GM19099 (cell line): ENCODE results near the gene STARD3.

Experiments used
- POLR2A ChIP-seq: IDR thresholded peaks from 3 replicates; pipeline ENCODE4 v1.6.1; 2011; ENCODE audit warnings: low read depth; ENCODE audit not compliant: insufficient read length; ENCODE audit errors: extremely low read depth

Gene STARD3

DNA sequence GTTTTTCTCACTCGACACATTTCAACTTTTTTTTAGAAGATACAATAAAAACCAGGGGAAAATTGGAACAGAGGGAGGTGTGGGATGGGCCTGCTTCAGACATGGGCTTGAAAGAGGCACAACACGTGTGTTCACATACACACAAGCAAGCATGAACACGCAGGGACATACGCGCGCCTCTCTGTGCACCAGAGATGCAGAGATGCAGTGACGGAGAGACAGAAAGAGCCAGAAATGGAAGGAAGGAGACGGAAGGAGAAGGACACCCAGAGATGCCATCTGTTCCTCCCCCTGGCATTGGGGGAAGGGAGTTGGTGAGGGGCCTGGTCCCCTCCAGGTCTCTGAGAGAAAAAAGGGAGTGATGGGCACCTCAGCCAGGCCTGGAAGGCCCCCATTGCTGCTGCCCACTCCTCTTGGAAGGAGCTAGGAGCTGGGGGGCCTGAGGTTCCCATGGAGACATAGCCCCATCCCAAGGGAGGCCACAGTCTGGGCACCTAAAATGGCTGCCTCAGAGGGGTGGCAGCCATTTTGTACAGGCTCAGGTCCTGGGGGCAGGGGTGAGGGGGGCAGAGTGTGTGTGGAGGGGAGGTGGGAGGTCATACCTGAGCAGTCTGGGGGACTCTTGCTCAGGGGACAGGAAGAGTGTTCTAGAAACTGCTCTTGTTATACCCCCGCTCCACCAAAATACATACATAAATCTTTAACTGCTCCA is 25.4 kb upstream of the STARD3 start:
- no peak for TF ChIP-seq POLR2A

DNA sequence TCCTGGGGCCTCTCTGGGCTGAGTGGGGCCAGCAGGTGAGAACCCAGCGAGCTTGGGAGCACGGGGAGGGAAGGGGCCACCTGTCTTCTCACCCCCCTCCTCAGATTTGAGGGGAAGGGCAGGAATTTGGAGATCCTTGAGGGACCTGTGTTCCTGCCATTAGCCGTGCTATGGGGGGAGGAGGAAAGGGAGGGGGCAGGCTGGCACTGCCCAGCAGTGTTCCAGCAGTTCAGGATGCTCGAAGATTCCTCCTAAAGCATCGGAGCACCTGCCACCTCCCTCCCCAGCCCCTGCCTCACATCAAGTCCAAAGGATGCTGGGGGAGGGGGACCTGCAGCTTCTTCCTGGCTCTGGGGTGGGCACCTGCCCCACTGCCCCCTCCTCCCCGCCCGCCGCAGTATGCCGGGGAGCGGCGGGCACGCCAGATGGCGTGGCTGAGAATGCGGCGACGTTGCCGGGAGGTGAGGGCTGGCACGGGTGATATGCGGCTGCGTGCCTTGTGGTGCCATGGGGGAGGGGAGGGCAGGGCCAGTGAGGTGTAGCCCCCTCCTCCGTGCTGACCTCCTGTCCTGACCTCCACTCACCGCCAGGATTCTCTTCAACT is 24.6 kb upstream of the STARD3 start:
- no peak for TF ChIP-seq POLR2A

DNA sequence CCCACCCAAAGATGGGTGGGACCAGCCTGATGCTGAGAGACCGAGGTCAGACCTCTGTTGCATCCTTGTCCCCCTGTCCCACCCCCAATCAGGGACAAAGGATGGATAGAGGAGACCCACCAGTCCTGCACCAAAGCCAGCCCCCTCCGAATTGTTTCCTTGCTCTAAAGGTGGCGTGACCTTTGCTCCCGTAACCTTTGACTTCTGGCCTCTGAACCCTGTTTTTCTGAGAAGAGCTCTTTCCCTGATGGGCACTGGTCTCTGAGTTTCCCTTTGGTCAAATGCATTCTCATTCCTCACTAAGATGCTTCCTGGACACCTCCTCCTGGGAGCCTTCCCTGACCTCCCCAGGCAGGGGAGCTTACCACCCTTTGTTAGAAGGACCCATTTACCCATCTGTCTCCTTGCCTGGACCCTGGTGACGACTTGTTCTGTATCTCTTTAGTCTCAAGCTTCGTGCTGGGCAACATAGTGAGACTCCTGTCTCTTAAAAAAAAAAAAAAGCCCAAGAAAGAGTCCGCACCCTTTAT is 23.9 kb upstream of the STARD3 start:
- TF ChIP-seq POLR2A, result no peak

DNA sequence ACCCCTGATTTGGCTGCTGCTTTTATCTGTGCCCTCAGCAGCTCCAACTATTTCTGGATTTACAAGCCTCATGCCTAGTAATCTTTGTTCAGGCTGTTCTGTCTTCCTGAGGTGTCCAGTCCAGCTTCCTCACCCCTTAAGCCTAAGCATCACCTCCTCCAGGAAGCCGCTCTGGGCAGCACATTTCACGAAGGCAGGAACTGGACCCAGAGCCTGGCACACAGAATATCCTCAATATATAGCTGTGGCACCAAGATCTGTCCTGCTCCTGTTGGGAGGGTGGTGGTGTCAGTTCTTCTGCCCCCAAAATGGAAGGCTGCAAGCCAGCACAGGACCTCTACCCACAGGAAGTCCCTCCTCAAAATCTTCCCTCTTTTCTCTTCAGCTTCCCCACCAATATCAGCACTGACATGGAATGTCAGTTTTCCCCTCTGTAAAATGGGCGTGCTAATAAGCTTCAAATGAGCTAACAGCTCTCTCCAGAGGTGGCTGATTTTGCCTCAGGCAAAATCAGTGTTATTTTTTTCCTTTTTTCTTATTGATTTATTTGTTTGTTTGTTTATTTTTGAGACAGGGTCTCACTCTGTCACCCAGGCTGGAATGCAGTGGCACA is 22.3 kb upstream of the STARD3 start:
- no peak for TF ChIP-seq POLR2A

DNA sequence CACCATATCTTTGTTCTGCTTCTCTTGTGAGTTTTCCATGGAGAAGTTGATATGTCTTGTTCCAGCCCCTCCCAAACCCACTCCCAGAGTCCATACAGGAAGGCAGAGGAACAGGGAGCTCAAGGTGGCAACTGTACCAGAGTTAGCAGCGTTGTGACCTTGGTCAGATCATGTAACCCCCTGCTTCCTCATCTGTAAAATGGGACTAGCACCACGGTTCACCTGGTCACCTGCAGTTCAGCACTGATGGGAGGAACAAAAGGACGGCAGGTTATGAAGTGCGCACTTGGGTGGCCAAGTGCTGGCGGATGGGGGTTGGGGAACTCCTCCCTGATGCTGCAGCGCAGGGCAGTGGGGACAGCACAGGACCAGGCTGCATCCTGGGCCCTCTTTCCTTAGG is 21.5 kb upstream of the STARD3 start:
- no peak for TF ChIP-seq POLR2A

DNA sequence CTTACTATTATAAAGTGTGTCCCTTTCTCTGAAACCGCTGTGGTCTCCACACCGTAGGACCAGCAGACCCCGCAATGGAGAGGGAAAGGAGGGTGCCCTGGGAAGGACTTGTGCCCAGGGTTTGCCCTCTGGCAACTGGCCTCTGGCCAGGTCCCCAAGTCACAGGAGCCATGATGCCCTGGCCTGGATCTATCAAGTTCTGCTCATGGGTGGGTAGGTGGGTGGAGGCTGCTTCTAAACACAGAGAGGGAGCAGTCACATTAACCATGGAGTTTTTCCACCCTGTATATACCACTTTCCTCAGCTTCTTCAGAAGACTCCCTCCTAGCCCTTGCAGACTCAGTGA is 19.9 kb upstream of the STARD3 start:
- TF ChIP-seq POLR2A, result no peak

DNA sequence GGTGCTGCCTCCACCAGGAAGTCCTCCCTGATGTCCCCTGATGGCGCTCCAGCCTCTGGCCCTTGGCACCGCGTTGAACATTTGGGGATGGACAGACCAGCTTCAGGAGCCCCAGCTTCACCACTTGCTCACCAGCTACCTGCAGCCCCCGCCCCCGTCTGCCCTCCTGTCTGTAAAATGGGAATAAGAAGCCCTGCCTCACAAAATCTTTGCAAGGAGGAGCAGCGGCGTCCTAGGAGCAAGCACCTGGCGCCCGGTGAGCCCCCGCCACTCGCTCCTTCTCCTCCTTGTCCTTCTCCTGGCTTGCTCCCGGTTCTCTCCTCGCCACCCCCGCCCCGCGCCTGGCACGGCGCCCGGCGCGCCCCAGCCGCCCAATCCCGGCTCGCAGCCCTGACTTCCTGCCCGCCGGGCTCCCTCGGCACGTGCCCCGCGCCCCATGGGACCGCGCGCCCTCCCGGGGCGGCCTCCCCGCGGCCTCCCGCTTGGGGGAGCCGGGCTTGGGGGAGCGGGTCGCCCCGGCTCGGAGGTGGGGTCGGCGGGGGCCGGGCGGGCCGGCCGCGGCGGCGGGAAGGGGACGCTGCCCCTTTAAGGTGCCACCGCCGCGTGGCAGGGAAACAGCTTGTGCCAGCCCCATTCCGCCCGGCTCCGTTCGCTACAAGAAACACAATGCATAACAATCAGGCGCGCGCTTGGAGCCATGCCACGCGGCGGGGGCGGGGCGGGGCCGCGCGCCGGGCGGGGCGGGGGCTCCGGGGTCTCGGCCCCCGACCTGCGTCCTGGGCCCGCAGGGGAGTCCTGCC is 19.3 kb upstream of the STARD3 start:
- TF ChIP-seq POLR2A, result no peak

DNA sequence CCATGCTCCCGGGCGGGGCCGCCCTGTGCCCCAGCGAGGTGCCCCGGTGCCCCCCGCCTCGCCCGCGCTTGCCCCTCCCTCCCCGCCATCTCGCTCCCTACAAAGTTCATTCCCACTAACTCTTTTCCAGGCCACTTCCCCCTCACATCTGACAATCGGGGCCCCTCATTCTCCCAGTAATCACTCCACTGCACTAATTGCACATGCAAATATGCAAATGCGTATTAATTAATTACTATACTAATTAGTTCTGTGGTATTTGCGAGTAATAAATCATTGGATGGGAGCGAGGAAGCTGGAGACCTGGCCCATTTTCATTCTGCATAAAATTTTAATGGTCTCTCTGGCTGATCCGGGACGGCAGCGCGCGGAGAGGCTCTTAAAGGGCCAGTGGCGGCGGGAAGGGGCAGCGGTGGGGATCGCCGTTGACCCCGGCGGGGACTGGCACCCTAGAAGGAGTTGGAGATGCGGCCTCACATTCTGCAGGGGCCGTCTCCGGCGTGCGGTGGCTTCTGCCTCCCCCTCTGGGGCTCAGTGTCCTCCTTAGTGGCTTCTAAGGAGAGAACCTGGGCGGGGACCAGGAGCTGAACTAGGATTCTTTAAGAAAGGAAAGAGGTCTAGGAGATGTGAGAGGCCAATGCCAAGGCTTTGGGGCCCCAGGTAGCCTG is 18.6 kb upstream of the STARD3 start:
- TF ChIP-seq POLR2A, result no peak

DNA sequence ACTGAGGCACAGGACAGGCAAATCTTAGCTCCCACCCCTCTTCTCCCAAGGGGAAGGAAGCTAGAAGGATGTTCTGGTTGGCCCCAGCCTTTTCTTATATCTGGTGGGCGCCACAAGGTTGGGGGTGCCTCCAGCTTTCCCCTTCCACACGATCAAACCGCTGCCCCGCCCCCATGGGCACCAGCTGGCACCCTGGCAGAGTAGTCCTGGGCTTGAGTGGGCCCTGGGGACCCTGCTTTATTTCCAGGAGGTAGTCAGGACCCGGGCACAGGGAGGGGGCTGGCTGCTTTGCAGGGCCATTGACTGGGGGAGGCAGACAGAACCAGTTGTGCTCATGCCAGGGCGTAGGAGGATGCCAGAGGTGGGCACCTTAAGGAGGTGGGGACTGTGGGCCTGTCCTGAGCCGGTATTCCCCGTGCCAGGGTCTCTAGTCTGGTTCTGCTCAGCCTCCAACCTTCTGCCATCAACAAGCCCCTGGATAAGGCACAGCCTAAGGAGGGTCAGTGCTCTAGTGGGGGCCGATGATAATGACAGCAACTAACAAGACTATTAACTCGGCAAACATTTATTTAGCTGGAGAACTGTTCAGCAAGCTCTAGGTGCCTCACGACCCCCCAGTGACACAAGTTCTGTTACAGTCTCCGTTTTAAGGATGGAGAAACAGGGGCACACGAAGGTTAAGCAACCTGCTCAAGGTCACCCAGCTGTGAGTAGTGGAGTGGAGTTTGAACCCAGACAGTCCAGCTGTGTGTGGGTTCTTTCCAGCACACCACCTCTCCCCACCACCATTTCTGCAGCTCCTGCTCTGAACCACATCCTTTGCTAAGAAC is 17.8 kb upstream of the STARD3 start:
- no peak for TF ChIP-seq POLR2A

DNA sequence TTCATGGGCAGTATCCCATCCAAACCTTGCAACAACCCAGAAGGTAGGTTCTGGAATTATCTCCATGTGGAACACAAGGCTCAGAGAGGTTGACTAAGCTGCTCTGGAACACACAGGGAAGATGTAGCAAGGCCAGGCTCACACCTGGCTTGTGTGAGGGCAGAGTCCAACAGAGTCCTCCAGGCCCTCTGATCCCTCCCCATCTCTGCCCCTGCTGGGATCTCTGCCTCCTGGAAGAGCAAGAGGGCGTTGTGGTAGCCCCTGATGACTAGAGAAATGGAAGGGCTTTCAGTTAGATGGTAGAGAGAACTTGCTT is 17.2 kb upstream of the STARD3 start:
- TF ChIP-seq POLR2A, result no peak

DNA sequence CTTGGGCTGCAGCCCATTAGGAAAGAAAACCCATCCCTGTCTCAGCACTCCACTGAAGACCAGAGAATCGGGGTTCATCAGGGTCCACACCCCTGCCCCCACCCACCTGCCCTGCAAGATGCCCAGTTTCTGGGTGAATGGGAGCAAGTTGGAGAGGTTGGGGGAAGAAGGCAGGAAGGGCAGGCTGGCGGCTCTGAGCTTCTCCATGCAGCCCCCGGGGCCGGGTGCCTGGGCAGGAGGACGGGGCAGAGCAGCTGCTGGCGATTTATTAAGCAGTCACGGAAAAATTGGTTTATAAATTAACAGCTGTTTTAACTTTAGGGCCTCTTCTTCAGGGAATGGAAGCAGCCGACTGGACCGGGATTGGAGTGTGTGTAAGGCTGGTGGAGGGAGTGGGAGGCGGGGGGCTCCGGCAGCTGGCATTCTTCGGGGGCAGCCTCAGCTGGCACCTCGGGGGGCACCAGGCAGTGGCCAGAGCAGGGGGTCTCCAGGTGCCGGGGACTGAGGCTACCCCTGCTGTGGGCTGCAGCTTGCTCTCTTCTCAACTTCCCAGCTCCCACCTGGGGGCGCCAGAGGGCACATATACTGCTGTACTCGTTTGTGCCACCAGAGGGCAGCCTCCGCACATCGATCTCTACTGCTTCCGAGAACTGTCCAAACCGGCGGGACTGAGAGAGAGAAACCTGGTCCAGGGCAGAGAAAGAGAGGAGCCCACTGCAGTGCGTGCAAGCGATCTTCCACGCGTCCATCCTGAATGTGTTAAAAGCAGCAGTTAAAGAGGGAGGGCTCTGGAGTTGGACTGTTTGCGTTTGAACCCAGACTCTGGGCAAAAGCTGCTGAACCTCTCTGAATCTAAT is 15.2 kb upstream of the STARD3 start:
- no peak for TF ChIP-seq POLR2A

DNA sequence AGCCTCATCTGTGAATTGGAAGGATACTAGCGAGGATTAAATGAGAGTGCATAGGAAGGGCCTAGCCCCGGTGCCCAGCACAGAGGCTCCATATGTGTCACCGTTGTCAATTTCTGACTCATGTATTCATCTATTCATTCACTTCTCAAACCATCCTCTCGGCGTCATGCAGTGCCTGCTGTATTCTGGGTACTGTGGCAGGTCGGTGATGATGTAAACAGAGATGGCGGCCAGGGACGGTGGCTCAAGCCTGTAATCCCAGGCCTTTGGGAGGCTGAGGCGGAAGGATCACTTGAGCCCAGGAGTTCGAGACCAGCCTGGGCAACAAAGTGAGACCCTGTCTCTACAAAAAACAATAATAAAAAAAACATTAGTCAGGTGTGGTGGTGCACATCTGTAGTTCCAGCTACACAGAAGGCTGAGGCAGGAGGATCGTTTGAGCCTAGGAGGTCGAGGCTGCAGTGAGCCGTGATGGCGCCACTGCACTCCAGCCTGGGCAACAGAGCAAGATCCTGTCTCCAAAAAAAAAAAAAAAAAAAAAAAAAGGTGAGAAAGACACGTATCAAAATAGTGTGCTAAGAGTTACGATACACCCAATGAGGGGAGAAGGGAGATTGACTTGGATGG is 14.5 kb upstream of the STARD3 start:
- TF ChIP-seq POLR2A, result no peak
